ENCODE data around the gene GRB10. TPM values are rescaled to one million over a fixed set of nuclear protein-coding genes. Genes with fewer than 3 reads are reported as not detected.
A peak's percentile ranks its signal among the peaks of the same experiment; 100 is the strongest.
"Not testable (repeated sequence)": the region's sequence is repeated elsewhere in the genome, so short reads cannot be mapped to it uniquely, and the experiment has no call there.

GRB10 gene
- total RNA-seq, 1 donor from 2014 or later: not detected

DNA sequence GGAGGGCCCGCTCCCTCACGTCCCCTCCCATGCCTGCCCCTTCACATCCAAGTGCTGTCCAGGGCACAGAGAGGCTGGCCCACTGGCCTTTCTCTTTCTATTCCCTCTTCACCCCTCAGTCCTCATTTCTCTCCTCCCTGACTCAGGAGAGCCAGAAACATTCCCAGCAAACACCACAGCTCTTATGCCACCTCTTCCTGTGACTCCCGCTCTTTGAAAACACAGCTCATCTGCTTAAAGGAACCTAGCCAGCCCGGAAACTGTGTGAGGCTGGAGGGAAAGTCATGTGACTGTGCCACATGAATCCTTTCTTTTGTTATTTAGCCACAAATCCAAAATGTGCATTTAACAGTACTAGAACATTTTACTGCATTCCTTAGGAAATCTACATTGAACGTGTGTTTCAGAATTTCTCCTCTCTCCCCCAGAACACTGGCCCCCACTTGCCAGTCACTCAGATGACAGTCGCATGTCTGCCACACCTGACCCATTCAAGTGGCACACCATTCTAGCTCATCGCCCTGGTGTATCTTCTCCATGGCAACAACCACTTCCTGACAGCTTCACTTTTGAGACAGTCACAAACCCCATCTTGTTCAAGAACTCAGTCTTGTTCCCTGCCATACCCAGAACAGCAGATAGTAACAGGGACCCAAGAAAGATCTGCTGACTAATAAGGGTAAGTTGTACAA is 42.8 kb downstream of the GRB10 start:
- Mint-ChIP-seq H3K4me1 (peaks cover 6% of the 10 kb centered on the region), H3K4me3 (peak overlapping the region; percentile 3), H3K9me3 (no peaks in the 10 kb centered on the region), H3K36me3 (ENCODE audit: low read depth) (no peaks in the 10 kb centered on the region), H3K27ac (no peak overlapping the region), H3K27me3 (peaks cover 4% of the 10 kb centered on the region)
- ChIA-PET CTCF (no interaction called here), POLR2A (no interaction called here)
- TF ChIP-seq, protein P1, sequence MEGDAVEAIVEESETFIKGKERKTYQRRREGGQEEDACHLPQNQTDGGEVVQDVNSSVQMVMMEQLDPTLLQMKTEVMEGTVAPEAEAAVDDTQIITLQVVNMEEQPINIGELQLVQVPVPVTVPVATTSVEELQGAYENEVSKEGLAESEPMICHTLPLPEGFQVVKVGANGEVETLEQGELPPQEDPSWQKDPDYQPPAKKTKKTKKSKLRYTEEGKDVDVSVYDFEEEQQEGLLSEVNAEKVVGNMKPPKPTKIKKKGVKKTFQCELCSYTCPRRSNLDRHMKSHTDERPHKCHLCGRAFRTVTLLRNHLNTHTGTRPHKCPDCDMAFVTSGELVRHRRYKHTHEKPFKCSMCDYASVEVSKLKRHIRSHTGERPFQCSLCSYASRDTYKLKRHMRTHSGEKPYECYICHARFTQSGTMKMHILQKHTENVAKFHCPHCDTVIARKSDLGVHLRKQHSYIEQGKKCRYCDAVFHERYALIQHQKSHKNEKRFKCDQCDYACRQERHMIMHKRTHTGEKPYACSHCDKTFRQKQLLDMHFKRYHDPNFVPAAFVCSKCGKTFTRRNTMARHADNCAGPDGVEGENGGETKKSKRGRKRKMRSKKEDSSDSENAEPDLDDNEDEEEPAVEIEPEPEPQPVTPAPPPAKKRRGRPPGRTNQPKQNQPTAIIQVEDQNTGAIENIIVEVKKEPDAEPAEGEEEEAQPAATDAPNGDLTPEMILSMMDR (IDR thresholded peaks at IDR 0.05): no peak
- ATAC-seq (ENCODE audit: low read depth) (peak; percentile 84), DNase-seq (no peak)
- intact Hi-C loops (cut with micrococcal nuclease): no loop called here

DNA sequence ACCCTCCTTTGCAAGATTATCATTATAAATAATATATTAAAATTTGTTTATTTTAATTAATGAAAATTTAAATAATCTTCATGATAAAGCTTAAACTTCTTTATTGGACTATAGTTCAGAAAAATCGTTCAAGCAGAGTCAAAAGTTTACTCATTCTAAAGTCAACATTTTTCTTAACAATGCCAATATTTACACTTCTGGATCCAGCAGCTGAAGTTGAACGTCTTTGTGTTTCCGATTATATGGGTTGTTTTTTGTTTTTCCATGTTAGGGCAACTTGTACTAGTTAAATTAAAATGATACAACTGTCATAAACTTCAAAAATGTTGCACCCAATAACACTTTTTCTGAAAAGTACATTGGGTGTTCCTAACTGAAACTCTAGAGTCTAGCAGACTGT is 43.8 kb downstream of the GRB10 start:
- TF ChIP-seq, protein P1 (IDR thresholded peaks at IDR 0.05): no peak
- Mint-ChIP-seq H3K4me3 (no peak overlapping the region), H3K9me3 (no peaks in the 10 kb centered on the region), H3K36me3 (ENCODE audit: low read depth) (no peaks in the 10 kb centered on the region), H3K4me1 (peaks cover 6% of the 10 kb centered on the region), H3K27ac (no peak overlapping the region), H3K27me3 (peaks cover 1% of the 10 kb centered on the region)
- ATAC-seq (ENCODE audit: low read depth) (no peak), DNase-seq (no peak)
- POLR2A ChIA-PET: no interaction called here
- intact Hi-C loops (cut with micrococcal nuclease): no loop called here
- CTCF ChIA-PET: no interaction called here

DNA sequence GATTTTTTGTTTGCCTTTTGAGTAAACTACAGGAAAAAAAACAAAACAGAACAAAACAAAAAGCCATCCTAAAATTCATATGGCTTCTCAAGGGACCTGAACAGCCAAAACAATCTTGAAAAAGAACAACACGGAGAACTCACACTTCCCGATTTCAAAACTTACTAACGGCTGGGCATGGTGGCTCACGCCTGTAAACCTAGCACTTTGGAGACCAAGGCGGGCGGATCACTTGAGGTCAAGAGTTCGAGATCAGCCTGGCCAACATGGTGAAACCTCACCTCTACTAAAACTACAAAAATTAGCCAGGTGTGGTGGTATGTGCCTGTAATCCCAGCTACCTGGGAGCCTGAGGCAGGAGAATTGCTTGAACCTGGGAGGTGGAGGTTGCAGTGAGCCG is 46.9 kb downstream of the GRB10 start:
- H3K4me1 Mint-ChIP-seq; POLR2A ChIA-PET; H3K36me3 Mint-ChIP-seq (ENCODE audit: low read depth); CTCF ChIA-PET; H3K4me3 Mint-ChIP-seq; H3K27ac Mint-ChIP-seq; ATAC-seq (ENCODE audit: low read depth); intact Hi-C loops (cut with micrococcal nuclease); H3K27me3 Mint-ChIP-seq; H3K9me3 Mint-ChIP-seq; DNase-seq: not testable (repeated sequence)

DNA sequence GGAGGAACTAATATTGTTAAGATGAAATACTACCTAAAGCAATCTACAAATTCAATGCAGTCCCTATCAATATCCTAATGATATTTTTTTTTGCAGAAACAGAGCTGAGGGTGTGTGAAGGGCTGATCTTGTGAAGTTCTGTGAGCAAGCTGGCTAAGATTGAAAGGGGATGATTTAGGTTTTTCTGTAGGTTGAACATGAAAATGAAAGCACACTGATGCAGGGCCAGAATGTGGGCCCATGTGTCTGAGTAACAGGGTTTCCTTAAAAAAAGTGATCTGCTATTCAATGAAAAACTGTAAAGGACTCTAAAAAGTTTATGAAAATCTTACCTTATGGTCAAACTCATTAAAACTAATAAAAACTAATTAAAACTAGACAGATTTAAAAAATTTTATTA is 47.4 kb downstream of the GRB10 start:
- POLR2A ChIA-PET: no interaction called here
- Mint-ChIP-seq H3K27ac (no peak overlapping the region), H3K4me3 (no peak overlapping the region), H3K4me1 (peaks cover 6% of the 10 kb centered on the region), H3K9me3 (no peaks in the 10 kb centered on the region), H3K27me3 (no peaks in the 10 kb centered on the region), H3K36me3 (ENCODE audit: low read depth) (no peaks in the 10 kb centered on the region)
- DNase-seq: no peak
- TF ChIP-seq, protein P1 (IDR thresholded peaks at IDR 0.05): no peak
- ATAC-seq (ENCODE audit: low read depth): no peak
- intact Hi-C loops (cut with micrococcal nuclease): no loop called here
- CTCF ChIA-PET: no interaction called here

DNA sequence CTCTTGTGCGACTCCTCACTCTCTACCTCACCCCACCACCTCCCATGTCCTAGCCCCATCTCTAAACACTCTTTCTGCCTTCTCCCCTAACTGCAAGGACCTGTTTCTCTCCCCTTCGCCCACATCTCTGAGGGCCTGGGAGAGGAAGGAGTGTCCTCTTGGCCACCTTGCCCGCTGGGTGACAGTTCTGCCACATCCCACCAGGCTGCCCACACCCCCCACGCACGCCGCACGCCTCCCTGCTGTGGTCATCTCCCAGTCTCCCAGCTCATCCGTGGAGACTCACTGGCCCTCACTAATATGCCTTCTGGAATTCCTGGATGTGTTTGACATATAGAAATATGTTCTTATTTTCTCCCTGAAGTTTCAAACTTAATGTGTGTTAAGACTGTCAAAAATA is 48.5 kb downstream of the GRB10 start:
- DNase-seq: no peak
- TF ChIP-seq, protein P1 (IDR thresholded peaks at IDR 0.05): no peak
- H3K27me3 Mint-ChIP-seq: peaks cover 3% of the 10 kb centered on the region
- H3K4me3 Mint-ChIP-seq: no peak overlapping the region
- no peak for ATAC-seq (ENCODE audit: low read depth)
- no peak overlapping the region for H3K27ac Mint-ChIP-seq
- POLR2A ChIA-PET: no interaction called here
- CTCF ChIA-PET: no interaction called here
- intact Hi-C loops (cut with micrococcal nuclease): no loop called here
- no peaks in the 10 kb centered on the region for H3K36me3 Mint-ChIP-seq (ENCODE audit: low read depth)
- H3K4me1 Mint-ChIP-seq: no peaks in the 10 kb centered on the region
- no peaks in the 10 kb centered on the region for H3K9me3 Mint-ChIP-seq

DNA sequence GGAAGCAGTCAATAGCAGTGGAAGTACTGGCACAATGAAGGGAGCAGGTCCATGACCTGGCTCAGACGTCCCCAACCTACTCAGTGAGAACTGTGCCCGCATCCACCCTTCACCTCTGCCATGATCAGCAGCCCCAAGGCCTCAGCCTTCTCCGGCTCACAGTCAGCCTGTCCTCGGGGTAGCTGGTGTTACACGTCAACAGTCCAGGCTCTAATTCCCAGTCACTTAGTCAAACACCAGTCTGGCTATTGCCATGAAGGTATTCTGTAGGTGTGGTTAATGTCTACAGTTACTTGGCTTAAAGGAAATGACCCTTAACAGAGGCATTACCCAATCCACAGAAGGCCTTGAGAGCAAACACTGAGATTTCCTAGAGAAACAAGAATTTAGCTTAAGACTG is 49.1 kb downstream of the GRB10 start:
- H3K27me3 Mint-ChIP-seq: peaks cover 3% of the 10 kb centered on the region
- intact Hi-C loops (cut with micrococcal nuclease): no loop called here
- H3K4me3 Mint-ChIP-seq: no peak overlapping the region
- DNase-seq: no peak
- no peak overlapping the region for H3K27ac Mint-ChIP-seq
- H3K4me1 Mint-ChIP-seq: no peaks in the 10 kb centered on the region
- no peaks in the 10 kb centered on the region for H3K36me3 Mint-ChIP-seq (ENCODE audit: low read depth)
- no peaks in the 10 kb centered on the region for H3K9me3 Mint-ChIP-seq
- CTCF ChIA-PET: no interaction called here
- no peak for ATAC-seq (ENCODE audit: low read depth)
- TF ChIP-seq, protein P1 (IDR thresholded peaks at IDR 0.05): no peak
- POLR2A ChIA-PET: no interaction called here

Measured in activated B cell treated with CpG ODN at 0.5 μM for 24 hours (primary cell).